Uterus (tissue), 4 donors: ENCODE results near the gene LTF. TPM values are rescaled to one million over a fixed set of nuclear protein-coding genes. Genes with fewer than 3 reads are reported as not detected.

ENCODE experiments used
- DNase-seq, 2 donors: peaks; one replicate each; pipeline ENCODE4 v3.0.0-alpha.2; 2019 to 2020
- H3K27ac ChIP-seq, 2 donors: fragments of 200-600 bp; sonication (generic); 1 replicate in 1 of 2; 2 replicates in 1 of 2; pipeline ENCODE4 v1.5.1; 2016 to 2018
- H3K27me3 ChIP-seq, 2 donors: fragments of 200-600 bp; sonication (generic); one replicate each; pipeline ENCODE4 v1.5.1; 2018 to 2019; ENCODE audit warnings: control low read depth in 1 of 2
- H3K36me3 ChIP-seq, 2 donors: fragments of 200-600 bp; sonication (generic); one replicate each; pipeline ENCODE4 v1.5.1; 2019; ENCODE audit warnings: control low read depth in 1 of 2
- H3K4me1 ChIP-seq, 2 donors: fragments of 200-600 bp; sonication (generic); one replicate each; pipeline ENCODE4 v1.5.1; 2018 to 2019; ENCODE audit warnings: control low read depth in 1 of 2
- H3K4me3 ChIP-seq, 2 donors: fragments of 200-600 bp; sonication (generic); 1 replicate in 1 of 2; 2 replicates in 1 of 2; pipeline ENCODE4 v1.5.1; 2018 to 2019; ENCODE audit warnings: mild to moderate bottlenecking in 1 of 2
- H3K9me3 ChIP-seq, 2 donors: fragments of 200-600 bp; sonication (generic); one replicate each; pipeline ENCODE4 v1.5.1; 2019; ENCODE audit warnings: control low read depth in 1 of 2
- POLR2A ChIP-seq, 2 donors: fragments of 450-650 bp; IDR thresholded peaks; one replicate each; pipeline ENCODE4 v1.6.1; 2016; ENCODE audit warnings: antibody characterized with exemption in 2 of 2, mild to moderate bottlenecking in 1 of 2, moderate library complexity in 1 of 2
- intact Hi-C: fragments of 100-400 bp; cut with DNase I; formaldehyde crosslinking; loops from one replicate; pipeline ENCODE4 v1.15.1; 2023; ENCODE audit warnings: low total_unique reads
- total RNA-seq, 4 donors: library from RNA; depleted of rRNA in 3 of 4; stranded (reverse); fragments of >200 nt in 3 of 4; gene quantifications; one replicate each; pipeline versions ENCODE4 v1.1.0 to v1.2.4, GENCODE V29; 2014 to 2023
- TF ChIP-seq, protein P1 (sequence below), 4 experiments: fragments of 200-600 bp in 2 of 4; fragments of 450-650 bp in 2 of 4; sonication (generic) in 2 of 4; IDR thresholded peaks; one replicate each; pipeline ENCODE4 v1.5.1; 2016 to 2019; ENCODE audit warnings: antibody characterized with exemption in 4 of 4, mild to moderate bottlenecking in 2 of 4, moderate library complexity in 1 of 4
- donor health status: DM: yes; HTN: yes; CAD: no.

LTF gene
- total RNA-seq, 4 donors from 2014 or later, result 0.59 to 9.0 (median 2.8) TPM

DNA sequence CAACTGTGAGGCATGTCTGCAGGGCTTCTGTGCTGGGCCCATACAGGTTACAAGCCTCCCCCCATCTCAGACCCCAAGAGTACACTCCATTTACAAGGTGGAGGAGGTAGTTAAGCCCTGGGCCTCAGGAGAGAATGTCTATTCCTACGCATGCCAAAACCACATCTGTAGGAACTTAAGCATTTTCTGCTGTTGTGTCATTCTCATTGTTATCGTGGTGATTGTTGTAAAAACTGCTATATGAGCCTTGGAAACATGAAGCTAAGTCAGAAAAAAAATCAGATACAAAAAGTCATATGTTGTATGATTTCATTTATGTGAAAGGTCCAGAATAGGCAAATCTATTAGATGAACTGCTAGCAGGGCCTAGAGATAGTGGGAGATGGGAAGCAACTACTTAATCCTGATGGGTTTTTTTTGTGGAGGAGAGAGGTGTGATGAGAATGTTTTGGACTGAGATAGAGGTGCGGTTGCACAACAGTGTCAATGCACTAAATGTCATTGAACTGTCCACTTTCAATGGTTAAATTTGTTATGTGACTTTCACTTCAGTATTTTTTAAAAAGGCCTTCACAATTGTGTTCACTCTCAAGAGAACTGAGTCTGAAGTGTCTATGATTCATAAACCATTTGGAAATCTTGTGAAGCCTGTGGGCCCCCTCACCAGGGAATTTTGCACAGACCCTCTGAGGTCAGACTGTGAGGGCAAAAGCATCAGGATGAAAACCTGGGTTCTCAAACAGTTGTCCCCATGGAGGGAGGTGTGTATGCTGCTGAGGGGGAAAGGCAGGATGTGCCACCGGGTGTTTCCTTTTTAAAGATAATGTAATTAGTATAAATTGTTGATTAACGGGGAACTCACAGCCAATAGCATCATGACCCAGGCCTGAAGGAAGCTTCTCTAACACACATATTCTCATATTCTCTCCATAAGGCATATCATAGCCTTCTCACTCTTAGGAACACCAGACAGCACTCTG is 36.2 kb upstream of the LTF start:
- Histone ChIP-seq H3K27ac (no peak overlapping the region), H3K4me3 (no peak overlapping the region), H3K27me3 (no peaks in the 10 kb centered on the region), H3K9me3 (no peaks in the 10 kb centered on the region), H3K4me1 (no peaks in the 10 kb centered on the region), H3K36me3 (no peaks in the 10 kb centered on the region)
- TF ChIP-seq, protein P1, sequence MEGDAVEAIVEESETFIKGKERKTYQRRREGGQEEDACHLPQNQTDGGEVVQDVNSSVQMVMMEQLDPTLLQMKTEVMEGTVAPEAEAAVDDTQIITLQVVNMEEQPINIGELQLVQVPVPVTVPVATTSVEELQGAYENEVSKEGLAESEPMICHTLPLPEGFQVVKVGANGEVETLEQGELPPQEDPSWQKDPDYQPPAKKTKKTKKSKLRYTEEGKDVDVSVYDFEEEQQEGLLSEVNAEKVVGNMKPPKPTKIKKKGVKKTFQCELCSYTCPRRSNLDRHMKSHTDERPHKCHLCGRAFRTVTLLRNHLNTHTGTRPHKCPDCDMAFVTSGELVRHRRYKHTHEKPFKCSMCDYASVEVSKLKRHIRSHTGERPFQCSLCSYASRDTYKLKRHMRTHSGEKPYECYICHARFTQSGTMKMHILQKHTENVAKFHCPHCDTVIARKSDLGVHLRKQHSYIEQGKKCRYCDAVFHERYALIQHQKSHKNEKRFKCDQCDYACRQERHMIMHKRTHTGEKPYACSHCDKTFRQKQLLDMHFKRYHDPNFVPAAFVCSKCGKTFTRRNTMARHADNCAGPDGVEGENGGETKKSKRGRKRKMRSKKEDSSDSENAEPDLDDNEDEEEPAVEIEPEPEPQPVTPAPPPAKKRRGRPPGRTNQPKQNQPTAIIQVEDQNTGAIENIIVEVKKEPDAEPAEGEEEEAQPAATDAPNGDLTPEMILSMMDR (IDR thresholded peaks at IDR 0.05), result no peak
- TF ChIP-seq POLR2A (IDR thresholded peaks at IDR 0.05), result no peak
- intact Hi-C loops, result no loop called here
- DNase-seq, result no peak

- H3K27me3 ChIP-seq, result no peaks in the 10 kb centered on the region
- no peaks in the 10 kb centered on the region for H3K9me3 ChIP-seq
- H3K4me3 ChIP-seq, result no peak overlapping the region
- no peak for DNase-seq
- H3K27ac ChIP-seq, result no peak overlapping the region
- intact Hi-C loops, result no loop called here
- no peaks in the 10 kb centered on the region for H3K36me3 ChIP-seq
- TF ChIP-seq POLR2A (IDR thresholded peaks at IDR 0.05), result no peak
- TF ChIP-seq, protein P1 (IDR thresholded peaks at IDR 0.05), result no peak
- no peaks in the 10 kb centered on the region for H3K4me1 ChIP-seq
These were observed 34.3 kb upstream of the LTF start for GRCh38 chr3:46498916-46499519.

DNA sequence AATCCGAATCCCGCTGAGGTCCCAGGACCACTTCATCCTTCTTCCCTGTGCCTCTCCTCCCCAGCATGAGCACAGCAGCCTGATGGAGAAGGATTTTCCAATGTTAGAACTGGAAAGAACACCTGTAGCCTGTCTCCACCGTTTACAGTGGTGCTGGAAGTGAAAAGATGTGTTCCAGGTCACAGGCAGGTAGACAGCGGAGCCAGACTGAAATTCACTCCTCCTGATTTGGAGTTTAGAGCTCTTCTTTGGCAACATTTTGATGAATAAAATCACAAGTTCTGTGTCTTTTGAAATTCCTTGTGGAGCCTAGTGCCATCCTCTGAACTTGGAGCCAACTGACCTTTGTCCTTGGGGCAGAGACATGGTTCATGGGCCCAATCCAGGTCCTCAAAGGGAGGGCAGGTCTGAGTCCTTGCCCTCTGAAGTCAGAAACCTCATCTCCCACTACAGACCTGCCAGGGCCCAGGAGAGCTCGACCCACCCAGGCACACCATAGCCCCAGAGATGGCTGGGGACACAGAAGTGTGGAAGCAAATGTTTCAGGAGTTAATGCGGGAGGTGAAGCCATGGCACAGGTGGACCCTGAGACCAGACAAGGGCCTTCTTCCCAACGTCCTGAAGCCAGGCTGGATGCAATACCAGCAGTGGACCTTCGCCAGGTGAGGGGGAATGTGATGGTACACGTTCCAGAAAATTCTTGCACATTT is 33.0 kb upstream of the LTF start, which contains the start of gene RTP3:
RTP3 (plus strand) TSS at position 421 of the 710 bp plus-strand sequence; CDS start at position 508, 87 bp downstream.
- TF ChIP-seq, protein P1 (IDR thresholded peaks at IDR 0.05), result no peak
- Histone ChIP-seq H3K9me3 (no peaks in the 10 kb centered on the region), H3K4me1 (no peaks in the 10 kb centered on the region), H3K27ac (no peak within 1 kb of the TSS), H3K36me3 (no peaks in the 10 kb centered on the region), H3K4me3 (no peak within 1 kb of the TSS), H3K27me3 (no peaks in the 10 kb centered on the region)
- intact Hi-C loops, result no loop called here
- DNase-seq, result no peak

- no peak for DNase-seq
- Histone ChIP-seq H3K36me3 (no peaks in the 10 kb centered on the region), H3K27ac (no peak overlapping the region), H3K9me3 (no peaks in the 10 kb centered on the region), H3K4me1 (no peaks in the 10 kb centered on the region), H3K27me3 (no peaks in the 10 kb centered on the region), H3K4me3 (no peak overlapping the region)
- intact Hi-C loops, result no loop called here
- TF ChIP-seq, protein P1 (IDR thresholded peaks at IDR 0.05), result peak in 1 of 4 experiments; percentile 5
- TF ChIP-seq POLR2A (IDR thresholded peaks at IDR 0.05), result no peak
These were observed 32.2 kb upstream of the LTF start for GRCh38 chr3:46496746-46497555.
